Stimulated activated CD8-positive, alpha-beta memory T cell treated with anti-CD3 and anti-CD28 coated beads, Interleukin-12 subunit alpha, Interleukin-12 subunit beta, amount 100 ng/mL, for 1 hour (primary cell): ENCODE measurements around the gene NUP98.
A peak's percentile ranks its signal among the peaks of the same experiment; 100 is the strongest.

Source experiments
- DNase-seq: peaks from one replicate; pipeline ENCODE4 v3.0.0-alpha.2; 2020; ENCODE audit warnings: low read depth

Gene NUP98

GRCh38 chr11:3797329-3798090 lies at the start of gene NUP98:
NUP98 (minus strand) TSS chr11:3797554; CDS start chr11:3782117, 15,437 bp downstream.
- DNase-seq, result peak; percentile 99

DNA sequence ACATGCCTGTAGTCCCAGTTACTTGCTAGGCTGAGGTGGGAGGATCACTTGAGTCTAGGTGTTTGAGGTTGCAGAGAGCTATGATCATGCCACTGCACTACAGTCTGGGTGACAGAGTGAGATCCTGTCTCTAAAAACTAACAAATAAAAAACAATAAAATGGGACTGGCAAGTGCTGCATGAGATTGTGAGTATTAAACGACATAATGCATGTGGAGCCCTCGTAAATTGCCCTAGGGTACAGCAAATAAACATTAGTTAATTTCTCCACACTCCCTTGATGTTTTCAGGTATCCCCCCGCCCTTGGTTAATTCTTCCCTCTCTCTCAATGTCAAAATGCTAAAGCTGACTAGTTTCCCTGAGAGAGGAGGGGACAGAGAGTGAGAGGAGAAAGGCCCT lies 48.3 kb upstream of the NUP98 start:
- no peak for DNase-seq

GRCh38 chr11:3845246-3845645 lies 47.9 kb upstream of the NUP98 start:
- no peak for DNase-seq

DNA sequence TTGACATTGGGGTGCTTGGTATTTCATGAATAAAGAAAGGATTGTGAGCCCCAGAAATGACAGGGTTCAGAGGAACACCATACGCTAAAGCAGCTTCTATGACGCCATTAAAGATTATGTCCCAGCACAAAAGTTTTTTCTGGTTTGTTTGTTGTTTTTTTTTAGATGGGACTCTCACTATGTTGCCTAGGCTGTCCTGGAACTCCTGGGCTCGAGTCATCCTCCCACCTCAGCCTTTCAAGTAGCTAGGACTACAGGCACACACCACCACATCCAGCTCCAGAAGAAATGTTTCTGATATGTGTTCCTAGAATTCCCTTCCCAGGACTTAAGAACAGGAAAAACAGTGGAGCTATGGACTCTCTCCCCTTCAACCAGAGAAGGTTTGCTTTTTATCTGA lies 46.0 kb upstream of the NUP98 start:
- DNase-seq, result no peak

DNA sequence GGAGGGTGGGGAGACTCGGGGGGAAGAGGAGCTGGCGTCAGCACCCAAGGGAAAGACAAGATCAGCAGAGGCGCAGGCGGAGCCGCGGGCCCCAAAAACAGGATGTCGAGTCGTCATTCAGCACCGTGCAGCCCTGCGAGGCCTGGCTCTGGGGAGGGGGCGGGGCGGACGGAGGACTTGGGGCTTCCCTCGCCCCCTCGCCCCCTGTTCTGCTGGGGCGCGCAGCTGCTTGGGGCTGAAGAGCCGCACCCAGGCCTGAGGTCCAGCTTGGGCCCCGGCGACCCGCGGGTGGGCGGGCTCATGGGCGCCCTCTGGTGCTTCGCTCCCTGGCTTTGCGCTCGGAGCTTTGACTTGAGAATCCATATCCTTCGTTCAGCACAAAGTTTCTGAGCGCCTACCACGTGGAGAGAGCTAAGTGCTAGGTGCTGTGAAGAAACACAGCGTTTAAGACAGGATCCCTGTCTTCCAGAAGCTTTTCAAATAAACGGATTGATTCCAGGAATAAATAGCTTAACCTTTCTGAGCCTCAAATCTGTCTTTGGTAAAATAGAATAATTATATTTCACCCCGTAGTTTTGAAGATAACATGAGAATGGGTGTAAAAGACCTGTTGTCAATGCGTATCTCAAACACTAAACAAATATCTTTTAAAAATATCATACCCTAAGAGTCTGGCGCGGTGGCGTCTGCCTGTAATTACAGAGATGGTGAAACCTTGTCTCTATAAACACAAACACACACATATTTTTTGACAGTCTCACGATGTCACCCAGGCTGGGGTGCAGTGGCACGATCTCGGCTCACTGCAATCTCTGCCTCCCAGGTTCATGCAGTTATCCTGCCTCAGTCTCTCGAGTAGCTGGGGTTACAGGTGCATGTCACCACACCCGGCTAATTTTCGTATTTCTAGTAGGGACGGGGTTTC lies 44.3 kb upstream of the NUP98 start:
- DNase-seq, result peak; percentile 88

GRCh38 chr11:3840870-3841425 lies 43.6 kb upstream of the NUP98 start, which contains the start of gene RHOG:
RHOG (minus strand) TSS chr11:3840959; CDS start chr11:3828138, 12,821 bp downstream.
- DNase-seq, result no peak

- no peak for DNase-seq
These were observed 42.9 kb upstream of the NUP98 start for GRCh38 chr11:3840004-3840869.

DNA sequence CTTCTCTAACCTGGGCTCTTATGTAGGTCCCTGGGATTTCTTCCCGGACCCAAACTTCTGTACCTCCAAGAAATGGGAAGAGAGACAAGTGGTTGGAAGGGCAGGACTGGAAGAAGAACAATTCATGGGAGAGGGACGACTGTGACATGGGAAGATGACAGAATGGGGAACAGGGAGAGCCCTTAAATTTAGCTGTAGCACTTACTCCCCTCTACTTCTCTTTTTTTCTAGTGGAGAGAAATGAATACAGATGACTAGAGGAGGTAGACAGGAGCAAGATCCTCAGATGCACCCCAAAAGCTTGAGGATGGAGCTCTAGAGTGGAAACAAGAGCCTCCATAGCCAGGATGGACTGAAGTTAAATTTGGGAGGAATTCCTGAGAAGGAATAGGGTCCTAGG lies 41.1 kb upstream of the NUP98 start:
- DNase-seq, result no peak

GRCh38 chr11:3837793-3838192 lies 40.4 kb upstream of the NUP98 start:
- DNase-seq, result no peak

GRCh38 chr11:3836903-3837302 lies 39.5 kb upstream of the NUP98 start:
- DNase-seq, result no peak

DNA sequence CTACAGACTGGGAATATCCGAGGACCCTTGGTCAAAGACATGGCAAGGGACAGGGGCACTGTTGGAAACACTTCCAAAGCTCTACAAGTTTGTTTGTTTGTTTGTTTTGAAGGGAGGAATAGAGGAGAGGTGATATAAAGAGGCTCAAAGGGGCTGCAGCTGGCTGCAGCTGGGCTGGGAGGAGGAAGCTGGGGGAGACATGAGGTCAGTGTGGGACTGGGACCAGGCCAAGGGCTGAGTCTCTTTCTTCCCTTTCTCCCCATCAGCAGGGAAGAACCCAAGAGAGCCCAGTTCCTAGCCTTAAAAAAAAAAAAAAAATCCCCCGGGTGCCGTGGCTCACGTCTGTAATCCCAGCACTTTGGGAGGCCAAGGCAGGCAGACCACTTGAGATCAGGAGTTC lies 38.4 kb upstream of the NUP98 start:
- no peak for DNase-seq

DNA sequence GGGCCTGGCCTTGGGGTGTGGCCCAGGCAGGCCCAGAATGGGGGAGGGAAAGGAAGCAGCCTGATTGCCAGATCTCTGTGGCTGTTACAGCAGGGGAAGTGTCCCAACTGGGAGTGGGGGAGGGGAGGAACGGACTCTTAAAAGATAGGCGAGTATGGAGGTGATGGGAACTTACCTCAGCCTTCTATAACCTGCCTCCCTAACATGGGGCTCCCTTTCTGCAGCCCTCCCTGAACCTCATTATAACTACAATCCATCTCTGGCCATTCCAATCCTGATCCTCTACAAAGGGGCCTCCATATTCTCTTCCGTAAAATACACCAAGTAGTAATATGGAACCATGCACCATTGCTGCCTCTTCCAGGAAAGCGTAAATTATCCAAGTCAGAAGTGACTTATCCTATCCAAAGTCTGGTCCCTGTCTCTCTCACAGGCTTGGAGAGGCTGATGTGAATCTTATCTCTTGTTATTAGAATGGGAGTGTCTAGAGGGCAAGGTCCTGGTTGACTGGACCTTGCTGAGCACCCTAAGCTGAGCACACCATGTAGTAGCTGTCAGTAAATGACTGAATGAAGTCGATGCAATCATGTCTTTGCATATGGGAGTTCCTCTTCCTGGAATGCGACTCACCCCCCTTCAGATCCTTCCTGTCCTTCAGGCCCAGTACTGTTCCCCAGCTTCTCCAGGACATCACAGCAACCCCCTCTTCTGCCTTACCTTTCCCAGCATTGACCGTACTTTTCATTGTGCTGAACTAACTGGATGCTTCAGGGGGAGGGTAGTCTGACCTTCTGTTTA lies 37.5 kb upstream of the NUP98 start:
- DNase-seq, result no peak

DNA sequence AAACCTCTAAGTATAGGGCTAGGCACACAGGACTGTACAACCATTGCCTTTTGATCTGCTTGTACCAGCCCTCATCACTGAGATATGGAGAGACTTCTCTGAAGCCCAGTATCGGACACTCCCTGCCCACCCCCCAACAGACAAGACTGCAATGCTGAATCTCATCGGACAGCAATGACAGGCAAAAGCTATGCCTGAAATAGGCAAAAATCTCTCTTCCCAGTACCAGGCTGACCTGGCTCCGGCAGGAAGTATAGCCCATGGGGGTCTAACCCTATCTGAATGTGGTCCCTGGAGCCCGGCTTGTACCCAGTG lies 37.0 kb upstream of the NUP98 start:
- DNase-seq, result no peak

- DNase-seq, result no peak
These were observed 36.1 kb upstream of the NUP98 start for GRCh38 chr11:3833449-3833848.

DNA sequence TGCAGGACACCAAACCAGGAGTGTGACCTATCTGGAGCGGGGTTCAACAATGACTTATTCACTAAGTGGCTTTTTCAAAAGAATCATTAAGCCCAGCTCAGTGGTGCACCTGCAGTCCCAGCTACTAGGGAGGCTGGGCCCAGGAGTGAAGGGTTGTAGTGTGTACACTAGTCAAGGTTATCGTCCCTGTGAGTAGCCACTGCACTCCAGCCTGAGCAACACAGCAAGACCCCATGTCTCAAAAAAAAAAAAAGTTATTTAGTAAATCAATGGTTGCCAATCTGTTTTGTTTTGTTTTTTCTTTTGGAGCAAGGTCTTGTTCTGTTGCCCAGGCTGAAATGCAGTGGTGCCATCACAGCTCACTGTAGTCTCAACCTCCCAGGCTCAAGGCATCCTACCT lies 35.5 kb upstream of the NUP98 start:
- no peak for DNase-seq

DNA sequence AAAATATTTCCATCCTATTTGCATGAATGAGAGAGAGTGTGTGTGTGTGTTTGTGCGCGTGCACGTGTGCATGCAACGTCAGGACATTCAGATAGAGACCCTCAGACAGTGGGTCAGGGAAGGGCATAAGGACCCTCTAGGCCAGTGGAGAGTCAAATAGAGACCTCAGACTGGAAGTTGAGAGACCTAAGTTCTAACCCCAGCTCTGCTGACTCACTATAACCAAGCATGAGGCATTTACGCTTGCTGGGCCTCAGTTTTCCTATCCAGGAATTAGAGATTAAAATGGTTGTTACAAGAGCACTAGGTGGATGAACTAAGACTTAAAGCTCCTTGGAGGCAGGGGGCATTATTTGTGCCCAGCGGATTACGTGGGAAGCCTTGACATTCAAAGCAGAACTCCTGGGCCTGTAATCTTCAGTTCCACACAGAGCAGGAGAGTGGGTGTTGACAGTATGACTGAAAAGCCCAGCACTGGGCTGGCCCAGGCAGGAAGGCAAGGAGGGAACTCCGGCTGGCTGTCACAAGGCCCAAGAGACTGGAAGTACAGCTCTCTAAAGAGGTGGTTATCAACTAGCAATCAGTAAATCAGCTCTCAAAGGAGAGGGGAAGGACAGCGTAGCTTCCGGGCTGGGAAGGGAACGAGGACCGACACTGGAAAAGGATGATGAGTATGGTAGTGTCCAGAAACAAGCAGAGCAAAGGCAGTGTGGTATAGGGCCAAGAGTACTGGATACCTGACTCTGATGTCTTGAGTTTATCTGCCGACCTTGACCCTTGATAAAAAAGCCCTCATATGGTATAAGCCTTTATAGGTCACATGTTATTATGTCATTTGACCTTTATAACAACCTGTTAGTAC lies 34.3 kb upstream of the NUP98 start:
- DNase-seq, result no peak

DNA sequence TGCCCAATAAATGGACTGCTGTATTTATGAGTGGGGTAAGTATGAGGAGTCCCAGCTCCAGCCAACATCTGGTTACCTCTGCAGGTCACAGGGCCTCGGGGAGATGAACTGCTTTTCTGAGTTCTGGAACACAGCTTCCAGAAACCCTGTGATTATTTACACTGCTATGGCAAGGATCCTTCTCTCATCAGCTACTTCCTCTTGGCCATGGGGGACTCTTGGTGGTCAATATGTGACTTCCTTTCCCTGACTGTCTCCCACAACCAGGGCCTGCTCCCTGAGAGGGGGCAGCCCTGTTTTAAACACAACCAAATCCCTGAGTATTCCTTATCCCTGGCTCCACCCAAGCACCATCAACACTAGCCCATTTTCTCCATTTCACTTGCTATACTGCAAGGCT lies 33.4 kb upstream of the NUP98 start:
- no peak for DNase-seq

- no peak for DNase-seq
These were observed 32.7 kb upstream of the NUP98 start for GRCh38 chr11:3830088-3830487.

DNA sequence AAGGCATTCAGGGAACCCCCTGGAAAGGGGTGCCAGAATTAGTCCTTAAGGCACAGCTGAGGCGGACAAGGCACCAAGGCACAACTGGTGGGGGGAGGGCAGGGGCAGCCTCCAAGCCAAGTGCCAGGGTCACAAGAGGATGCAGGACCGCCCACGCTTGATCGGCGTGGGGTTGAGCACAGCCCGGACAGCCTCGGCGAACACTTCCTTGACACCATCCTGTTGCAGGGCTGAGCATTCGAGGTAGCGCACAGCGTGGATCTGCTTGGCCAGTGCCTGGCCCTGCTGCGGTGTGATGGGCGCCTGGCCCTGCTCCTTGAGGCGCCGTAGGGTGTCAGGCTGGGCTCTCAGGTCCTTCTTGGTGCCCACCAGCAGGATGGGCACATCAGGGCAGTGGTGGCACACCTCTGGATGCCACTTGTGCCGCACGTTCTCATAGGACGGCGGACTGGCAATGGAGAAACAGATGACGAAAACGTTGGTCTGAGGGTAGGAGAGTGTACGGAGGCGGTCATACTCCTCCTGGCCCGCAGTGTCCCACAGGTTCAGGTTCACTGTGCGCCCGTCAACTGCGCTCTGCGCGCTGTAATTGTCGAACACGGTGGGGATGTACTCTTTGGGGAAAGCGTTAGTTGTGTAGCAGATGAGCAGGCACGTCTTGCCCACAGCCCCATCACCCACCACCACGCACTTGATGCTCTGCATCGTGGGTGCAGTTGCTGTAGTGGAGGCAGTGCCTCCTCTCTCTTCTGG lies 30.3 kb upstream of the NUP98 start:
- DNase-seq, result no peak
